NT2/D1 (cell line): ENCODE data around the gene KCNQ1.

Source experiments
- SUZ12 ChIP-seq: IDR thresholded peaks from 2 replicates; pipeline ENCODE4 v1.6.1; 2011; ENCODE audit not compliant: insufficient read length, insufficient read depth; ENCODE audit errors: extremely low read depth
- YY1 ChIP-seq: IDR thresholded peaks from 2 replicates; pipeline ENCODE4 v1.6.1; 2011; ENCODE audit not compliant: insufficient read length, insufficient read depth
- ZNF274 ChIP-seq: IDR thresholded peaks from 2 replicates; pipeline ENCODE4 v1.6.1; 2011; ENCODE audit warnings: mild to moderate bottlenecking, low read depth, low read length

GRCh38 chr11:2549876-2550605 is 105.2 kb downstream of the KCNQ1 start:
- TF ChIP-seq ZNF274 (no peak), YY1 (no peak), SUZ12 (no peak)
